GM12865 (cell line): ENCODE data around the gene AP1S1.
A peak's percentile ranks its signal among the peaks of the same experiment; 100 is the strongest.

Experiments
- DNase-seq: peaks from one replicate; pipeline ENCODE4 v3.0.0; 2010; ENCODE audit warnings: low read depth
- H3K4me3 ChIP-seq: 2 replicates; pipeline ENCODE4 v1.5.1; 2011; ENCODE audit warnings: mild to moderate bottlenecking, low read depth, low read length, control low read depth
- CTCF ChIP-seq: IDR thresholded peaks from 2 replicates; pipeline ENCODE4 v1.5.1; 2011; ENCODE audit warnings: low read length, control low read depth, low read depth, inconsistent platforms; ENCODE audit not compliant: insufficient read depth; ENCODE audit errors: missing control alignments

The AP1S1 gene

GRCh38 chr7:101151908-101152651 lies 2.2 kb upstream of the AP1S1 start:
- H3K4me3 ChIP-seq, result no peak overlapping the region
- no peak for DNase-seq
- TF ChIP-seq CTCF, result no peak

GRCh38 chr7:101154693-101155102 lies 422 bp downstream of the AP1S1 start:
- peak overlapping the region; percentile 81 for H3K4me3 ChIP-seq
- TF ChIP-seq CTCF, result no peak
- no peak for DNase-seq

GRCh38 chr7:101155303-101155702 lies 1.0 kb downstream of the AP1S1 start:
- no peak for DNase-seq
- no peak for TF ChIP-seq CTCF
- peak overlapping the region; percentile 81 for H3K4me3 ChIP-seq

GRCh38 chr7:101156277-101156676 lies 2.0 kb downstream of the AP1S1 start:
- DNase-seq, result no peak
- no peak for TF ChIP-seq CTCF
- no peak overlapping the region for H3K4me3 ChIP-seq

GRCh38 chr7:101156866-101157589 lies 2.8 kb downstream of the AP1S1 start:
- no peak overlapping the region for H3K4me3 ChIP-seq
- no peak for DNase-seq
- no peak for TF ChIP-seq CTCF

- no peak for TF ChIP-seq CTCF
- H3K4me3 ChIP-seq, result no peak overlapping the region
- no peak for DNase-seq
These were observed 5.7 kb downstream of the AP1S1 start for GRCh38 chr7:101159696-101160674.
